Hindlimb muscle (tissue), 1 donor: ENCODE results near the gene CCR7. TPM values are rescaled to one million over a fixed set of nuclear protein-coding genes. Genes with fewer than 3 reads are reported as not detected.
"Not testable (repeated sequence)": the region's sequence is repeated elsewhere in the genome, so short reads cannot be mapped to it uniquely, and the experiment has no call there.

ENCODE experiments used
- DNase-seq: peaks from one replicate; pipeline ENCODE4 v3.0.0-alpha.2; 2013
- polyA plus RNA-seq: library from polyadenylated mRNA; unstranded; fragments of 120-200 nt; gene quantifications from one replicate; pipeline ENCODE4 v1.2.1, GENCODE V29; 2013; ENCODE audit not compliant: insufficient read length

CCR7 gene
- polyA plus RNA-seq, 1 donor = 0.49 TPM

DNA sequence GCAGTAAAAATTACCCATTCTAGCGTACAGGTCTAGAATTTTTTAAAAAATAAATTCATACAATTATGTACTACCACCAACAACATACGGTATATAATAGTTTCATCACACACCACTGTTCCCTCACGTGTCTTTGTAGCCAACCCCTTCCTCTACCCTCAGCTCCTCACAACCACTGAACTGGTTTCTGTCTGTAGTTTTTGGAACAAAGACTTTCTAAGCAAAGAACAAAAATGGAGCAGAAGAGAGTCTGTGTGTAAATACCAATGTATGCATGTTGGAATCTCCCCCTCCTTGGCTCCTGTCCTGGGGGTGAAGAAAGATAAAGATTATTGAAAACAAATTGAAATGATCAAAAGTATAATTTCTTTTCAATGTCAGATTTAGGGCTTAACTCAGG is 31.9 kb upstream of the CCR7 start:
- no peak for DNase-seq

DNA sequence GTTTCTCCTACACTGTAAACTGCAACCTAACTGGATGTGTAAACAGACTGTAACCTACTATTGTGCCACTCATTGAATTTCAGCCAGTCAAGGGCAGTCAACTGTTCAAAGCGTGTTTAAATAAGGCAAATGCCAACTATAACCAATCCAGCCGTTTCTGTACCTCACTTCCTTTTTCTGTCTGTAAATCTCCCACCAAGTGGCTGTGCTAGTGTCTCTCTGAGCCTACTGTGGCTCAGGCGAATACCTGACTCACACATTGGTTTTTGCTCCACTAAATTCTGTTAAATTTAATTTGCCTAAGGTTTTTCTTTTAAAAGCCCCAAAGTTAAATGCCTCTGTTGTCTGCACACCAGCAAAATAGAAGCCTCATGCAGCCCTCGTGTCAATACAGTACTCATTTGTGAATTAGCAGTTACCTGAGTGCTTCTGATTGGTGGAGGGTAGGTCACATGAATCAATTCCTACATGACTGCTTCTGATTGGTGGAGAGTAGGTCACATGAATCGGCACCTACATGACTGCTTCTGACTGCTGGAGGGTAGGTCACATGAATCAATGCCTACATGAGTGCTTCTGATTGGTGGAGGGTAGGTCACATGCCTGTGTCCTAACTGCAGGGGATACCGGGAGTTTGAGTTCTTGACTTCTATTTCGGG is 31.1 kb upstream of the CCR7 start:
- no peak for DNase-seq

DNA sequence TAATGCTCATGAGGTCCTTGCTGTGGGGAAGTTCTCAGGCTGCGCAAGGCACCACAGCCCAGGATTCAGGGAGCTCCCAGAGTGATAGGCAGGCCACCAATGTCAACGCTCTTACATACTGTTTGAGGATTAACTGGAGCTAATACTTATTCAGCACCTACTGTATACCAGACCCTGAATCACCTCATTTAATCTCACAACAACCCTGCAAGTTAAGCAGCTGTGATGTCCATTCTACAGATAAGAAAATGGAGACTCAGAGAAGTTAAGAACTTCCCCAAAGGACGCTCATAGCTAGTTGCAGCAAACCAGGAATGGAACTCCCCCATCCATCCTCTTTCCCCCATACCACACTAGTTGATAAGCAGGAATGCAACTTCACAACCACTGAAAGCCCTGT is 25.5 kb upstream of the CCR7 start:
- DNase-seq = no peak

DNA sequence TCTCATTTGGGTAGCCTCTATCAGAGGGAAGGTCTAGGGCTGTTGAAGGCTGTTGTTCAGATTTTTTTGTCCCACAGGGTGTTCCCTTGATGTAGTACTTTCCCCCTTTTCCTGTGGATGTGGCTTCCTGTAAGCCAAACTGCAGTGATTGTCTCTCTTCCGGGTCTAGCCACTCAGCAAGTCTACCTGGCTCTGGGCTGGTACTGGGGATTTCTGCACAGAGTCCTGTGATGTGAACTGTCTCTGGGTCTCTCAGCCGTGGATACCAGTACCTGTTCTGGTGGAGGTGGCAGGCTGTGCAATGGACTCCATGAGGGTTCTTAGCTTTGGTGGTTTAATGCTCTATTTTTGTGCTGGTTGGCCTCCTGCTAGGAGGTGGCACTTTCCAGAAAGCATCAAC is 23.3 kb upstream of the CCR7 start:
- no peak for DNase-seq

DNA sequence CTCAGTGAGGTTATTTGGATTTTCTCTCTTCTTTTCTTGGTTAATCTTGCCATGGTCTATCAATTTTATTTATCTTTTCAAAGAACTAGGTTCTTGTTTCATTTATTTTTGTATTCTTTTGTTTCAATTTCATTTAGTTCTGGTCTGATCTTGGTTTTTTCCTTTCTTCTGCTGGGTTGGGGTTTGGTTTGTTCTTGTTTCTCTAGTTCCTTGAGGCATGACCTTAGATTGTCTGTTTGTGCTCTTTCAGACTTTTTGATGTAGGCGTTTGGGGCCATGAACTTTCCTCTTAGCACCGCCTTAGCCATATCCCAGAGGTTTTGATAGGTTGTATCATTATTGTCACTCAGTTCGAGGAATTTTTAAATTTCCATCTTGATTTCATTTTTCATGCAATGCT is 21.0 kb upstream of the CCR7 start:
- DNase-seq = not testable (repeated sequence)

DNA sequence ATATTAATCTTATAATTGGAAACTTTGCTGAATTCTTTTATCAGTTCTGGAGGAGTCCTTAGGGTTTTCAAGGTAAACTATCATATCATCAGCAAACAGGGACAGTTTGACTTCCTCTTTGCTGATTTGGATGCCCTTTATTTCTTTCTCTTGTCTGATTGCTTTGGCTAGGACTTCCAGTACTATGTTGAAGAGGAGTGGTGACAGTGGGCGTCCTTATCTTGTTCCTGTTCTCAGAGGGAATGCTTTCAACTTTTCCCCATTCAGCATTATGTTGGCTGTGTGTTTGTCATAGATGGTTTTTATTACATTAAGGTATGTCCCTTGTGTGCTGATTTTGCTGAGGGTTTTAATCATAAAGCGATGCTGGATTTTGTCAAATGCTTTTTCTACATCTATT is 19.7 kb upstream of the CCR7 start:
- DNase-seq = not testable (repeated sequence)

DNA sequence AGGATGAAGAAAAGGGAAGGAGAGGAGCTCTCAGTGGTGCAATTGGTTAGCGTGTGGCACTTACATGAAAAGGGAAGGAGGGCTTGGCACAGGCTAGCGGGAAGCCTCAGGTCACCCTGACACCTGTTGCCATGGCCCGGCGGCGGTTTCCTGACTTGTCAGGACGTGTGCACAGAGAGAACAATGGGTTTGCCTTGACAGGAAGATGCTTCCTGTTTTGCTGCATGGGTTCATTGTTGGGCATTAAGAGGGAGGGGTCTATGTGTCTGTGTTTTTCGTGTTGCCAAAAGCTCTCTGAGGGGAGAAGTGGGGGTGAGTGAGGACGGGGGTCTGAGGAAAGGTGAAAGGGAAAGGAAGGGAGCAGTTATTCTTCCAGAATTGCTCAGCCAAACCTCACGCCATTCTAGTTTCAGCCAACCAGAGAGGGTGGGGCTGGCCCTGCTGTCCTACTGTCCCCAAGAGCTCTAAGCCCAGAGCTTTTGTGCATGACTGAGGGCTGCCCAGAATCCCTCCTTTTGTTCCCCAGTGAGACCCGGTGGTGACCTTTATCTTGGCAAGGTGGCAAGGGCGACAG is 17.1 kb upstream of the CCR7 start:
- no peak for DNase-seq

DNA sequence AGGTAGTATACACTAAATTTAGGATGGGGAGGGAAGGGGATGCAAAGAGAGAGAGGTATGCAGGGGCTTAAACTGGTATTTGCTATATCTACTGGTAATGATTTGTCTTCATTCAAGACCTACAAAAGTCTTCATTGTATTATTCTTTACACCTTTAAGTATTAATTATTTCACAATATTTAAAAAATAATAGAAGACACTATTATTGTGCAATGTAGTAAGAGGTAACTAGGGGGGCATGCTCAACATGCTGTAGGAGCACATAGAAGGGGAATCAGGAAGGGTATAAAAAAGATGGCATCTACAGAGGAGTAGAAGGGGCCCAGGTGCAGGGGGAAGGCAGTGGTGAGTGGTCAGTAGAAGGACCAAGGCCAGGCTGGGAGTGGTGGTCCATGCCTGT is 14.9 kb upstream of the CCR7 start:
- no peak for DNase-seq

DNA sequence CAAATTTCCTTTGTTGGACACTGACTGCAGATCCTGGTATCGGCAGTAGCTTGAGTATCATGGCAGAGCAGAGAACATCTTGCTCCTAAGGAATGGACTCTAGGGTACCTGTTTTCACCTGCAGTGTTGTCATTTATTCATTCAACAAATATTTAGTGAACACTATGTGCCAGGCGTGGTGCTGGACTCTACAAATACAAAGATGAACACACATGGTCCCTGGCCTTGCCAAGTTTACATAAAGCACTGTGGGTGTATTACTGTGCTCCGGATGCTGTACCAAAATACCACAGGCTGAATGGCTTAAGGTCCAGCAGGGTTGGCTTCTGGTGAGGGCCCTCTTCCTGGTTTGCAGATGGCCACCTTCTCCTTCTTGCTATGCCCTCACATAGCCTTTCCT is 14.2 kb upstream of the CCR7 start:
- no peak for DNase-seq

DNA sequence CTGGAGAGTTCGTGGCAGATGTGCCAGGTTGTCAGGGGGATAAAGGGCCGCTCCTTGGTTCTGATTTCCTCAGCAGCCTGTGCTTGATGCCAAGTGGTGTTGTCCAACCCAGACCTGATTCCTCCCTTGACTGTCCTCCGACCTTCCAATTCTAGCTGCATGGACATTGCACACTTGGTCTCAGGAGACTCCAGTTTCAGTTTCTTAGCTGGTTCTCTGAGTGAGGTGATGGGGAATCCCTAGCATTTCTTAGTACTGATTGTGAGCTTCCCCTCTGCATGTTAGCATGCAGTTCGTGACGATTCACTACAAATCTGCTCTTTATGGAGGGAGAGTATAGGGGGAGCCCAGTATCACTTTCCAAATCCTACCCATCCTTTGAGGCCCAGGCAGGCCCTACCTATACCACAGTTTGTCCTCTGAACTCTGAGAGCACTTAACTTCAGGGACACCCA is 12.4 kb upstream of the CCR7 start:
- DNase-seq = no peak

DNA sequence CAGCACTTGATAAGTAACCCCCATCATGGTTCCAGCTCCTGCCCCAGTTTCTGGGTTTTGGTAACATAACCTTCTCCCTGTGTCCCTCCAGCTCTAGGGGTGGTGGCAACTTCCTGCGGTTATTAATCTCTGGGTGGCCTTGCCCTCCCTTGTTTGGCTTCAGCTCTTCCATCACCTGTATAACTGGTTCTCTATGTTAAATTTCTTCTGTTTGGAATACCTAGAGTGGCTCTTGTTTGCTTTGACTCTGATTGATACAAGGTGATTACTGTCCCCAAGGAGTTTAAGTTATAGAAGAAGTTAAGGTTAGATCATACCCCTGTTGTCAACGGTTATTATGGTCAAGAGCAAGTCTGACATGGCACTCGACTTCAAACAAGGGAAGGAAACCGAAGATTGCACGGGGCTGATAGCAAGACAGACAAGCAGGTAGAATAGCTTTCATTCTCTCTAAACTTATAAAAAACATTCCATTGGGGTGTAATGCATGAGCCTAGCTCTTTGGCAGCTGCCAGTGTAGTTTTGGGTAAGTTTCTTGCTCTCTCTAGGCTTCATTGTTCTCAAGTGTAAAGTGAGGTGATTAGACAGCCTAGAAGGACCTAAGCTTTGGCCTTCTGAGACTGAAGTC is 11.0 kb upstream of the CCR7 start:
- no peak for DNase-seq

DNA sequence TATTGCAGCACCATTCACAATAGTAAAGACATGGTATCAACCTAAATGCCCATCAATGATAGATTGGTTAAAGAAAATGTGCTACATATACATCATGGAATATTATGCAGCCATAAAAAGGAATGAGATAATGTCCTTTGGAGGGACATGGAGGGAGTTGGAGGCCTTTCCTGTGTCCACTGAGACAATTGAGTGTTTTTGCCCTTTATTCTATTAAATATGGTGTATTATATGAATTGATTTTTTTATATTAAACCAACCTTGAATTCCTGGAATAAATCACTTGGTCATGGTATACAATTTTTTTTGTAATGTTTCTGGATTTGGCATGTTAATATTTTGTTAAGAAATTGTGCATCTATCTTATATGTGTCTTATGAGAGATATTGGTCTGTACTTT is 9.0 kb upstream of the CCR7 start:
- DNase-seq = no peak

DNA sequence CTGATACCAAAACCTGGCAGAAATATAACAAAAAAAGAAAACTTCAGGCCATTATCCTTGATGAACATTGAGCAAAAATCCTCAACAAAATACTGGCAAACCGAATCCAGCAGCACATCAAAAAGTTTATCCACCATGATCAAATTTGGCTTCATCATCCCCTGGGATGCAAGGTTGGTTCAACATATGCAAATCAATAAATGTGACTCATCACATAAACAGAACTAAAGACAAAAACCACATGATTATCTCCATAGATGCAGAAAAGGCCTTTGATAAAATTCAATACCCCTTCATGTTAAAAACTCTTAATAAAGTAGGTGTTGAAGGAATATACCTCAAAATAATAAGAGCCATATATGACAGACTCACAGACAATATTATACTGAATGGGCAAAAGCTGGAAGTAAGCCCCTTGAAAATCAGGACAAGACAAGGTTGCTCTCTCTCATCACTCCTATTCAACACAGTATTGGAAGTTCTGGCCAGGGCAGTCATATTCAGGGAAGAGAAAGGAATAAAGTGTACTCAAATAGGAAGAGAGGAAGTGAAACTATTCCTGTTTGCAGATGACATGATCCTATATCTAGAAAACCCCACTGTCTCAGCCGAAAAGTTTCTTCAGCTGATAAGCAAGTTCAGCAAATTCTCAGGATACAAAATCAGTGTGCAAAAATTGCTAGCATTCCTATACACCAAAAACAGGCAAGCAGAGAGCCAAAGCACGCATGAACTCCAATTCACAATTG is 7.1 kb upstream of the CCR7 start:
- DNase-seq = not testable (repeated sequence)

DNA sequence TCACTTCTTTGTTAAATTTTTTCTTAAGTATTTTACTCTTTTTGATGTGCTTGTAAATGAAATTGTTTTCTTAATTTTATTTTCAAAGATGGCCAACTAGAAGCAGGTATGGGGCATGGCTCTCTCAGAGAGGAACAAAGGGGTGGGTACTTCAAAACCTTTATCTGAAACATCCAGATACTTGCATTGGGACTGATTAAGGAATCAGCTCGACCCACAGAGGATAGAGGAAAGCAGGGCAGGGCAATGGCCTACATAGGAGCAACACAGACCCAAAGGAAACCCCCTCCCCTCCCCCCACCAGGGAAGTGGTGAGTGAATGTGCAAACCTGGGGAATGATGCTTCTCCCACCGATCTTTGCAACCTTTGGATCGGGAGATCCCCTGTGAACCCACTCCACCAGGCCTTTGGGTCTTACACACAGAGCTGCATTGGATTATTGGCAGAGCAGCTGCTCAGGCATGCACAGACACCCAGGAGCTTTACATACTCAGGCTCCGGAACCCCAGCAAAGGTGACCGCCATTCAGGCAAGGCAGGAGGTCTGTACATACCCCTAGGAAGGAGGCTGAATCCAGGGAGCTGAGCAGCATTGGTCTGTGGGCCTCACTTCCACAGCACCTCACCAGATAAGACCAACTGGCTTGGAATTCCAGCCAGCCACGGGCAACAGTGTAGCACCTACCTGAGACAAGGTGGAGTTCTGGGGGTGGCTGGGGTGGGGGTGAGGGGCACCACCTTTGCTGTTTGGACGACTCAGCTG is 3.0 kb upstream of the CCR7 start:
- DNase-seq = no peak

DNA sequence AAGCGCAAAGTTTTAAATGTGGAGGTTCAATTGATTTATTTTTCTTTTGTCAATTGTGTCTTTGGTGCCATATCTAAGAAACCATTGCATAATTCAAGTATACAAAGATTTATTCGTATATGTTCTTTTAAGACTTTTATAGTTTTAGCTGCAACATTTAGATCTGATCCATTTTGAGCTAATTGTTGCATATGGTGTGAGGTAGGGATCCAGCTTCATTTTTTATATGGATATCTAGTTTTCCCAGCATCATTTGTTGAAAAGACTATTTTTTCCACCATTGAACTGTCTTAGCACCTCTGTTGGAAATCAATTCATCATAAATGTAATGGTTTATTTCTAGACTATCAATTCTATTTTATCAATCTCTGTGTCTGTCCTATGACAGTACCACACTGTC is 2.1 kb upstream of the CCR7 start:
- no peak for DNase-seq

DNA sequence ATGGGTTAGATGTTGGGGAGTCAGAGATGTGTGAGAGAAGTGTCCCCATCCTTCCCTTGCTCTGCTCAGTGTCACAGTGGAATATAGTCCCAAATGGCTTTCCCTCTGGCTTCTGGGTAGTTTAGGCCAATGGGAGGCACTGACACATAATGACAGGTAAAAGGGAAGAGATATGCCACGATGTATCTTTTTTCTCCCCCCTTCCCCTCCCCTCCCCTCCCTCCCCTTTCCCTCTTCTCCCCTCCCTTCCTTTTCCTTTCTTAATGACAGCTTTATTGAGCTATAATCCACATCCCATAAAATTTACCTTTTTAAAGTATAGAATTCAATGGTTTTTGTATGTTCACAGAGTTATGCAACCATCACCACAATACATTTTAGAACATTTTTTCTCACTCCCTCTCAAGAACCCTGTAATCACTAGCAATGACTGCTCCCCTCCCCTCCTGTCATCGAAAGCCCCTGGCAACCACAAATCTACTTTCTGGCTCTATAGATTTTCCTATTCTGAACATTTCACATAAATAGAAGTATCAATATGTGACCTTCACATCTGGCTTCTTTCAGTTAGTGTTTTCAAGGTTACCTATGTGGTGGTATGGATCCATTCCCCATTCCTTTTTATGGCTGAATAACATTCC is 617 bp upstream of the CCR7 start:
- no peak for DNase-seq

DNA sequence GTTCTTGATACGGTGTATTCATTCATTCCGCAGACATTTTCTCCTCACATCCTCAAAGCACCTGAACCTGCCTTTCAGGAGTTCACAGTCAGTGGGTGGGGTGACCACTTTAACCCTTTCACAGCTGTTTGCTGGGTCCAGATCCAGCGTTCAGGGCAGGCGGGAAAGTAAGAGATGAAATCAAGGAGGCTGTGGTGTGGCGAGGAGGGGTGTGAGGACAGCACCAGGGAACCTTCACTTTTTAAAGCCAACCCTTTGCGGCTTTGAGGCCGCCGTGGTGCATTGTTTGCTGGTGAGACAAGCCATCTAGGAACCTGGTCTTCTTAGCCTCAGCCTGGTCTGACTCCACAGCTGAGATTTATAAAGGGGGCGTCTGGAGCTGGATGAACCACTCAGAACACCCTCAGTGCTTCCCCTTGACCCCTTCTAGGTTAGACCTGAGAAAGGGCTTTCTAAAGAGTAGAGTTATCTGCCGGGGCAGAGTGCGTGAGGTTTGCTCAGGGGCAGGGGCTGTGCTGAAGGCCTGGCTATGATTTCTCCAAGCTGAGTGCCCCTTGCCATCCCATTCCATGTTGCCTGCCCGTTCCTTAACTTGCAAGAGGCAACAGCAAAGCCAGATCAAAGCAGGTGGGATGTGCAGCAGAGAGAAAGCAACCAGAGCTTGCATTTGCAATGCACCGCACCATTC is 933 bp downstream of the CCR7 start:
- no peak for DNase-seq

DNA sequence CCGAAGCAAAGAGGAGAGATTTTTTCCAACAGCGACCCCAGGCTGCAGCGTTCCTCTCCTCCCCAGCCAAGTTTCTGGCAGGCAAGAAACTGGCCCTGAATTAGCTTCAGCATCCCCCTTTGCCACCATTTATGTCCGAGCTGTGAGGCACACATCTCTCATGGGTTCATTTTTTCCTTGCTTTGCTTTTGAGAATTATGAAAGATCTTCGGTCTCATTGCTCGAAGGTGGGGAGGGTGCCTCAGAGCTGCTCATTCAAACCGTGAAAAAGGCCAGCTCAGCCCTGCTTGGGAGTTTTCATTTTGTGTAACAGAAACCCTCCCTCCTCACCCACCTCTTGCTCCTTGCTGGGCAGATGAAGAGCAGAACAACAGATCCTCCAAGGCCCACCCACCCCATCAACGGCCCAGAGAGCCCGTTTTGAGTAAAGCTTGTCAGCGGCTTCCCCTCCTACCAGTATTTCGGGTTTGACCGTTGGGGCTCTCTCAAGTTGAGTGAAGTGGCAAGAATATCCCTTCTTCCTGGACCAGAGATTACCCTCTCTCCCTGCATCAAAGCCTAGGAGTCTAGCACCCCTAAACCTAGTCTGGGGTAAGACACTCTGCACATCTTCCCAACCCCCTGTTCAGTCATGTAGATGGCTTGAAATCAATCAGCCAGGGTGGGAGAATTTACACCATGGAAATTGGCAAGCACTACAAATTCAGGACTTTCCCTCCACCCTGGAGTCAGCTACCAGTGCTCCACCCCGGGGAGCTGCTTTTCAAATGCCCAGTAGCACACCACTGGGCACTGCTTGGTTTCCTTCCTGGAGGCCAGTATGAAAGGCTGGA is 1.8 kb downstream of the CCR7 start:
- no peak for DNase-seq

DNA sequence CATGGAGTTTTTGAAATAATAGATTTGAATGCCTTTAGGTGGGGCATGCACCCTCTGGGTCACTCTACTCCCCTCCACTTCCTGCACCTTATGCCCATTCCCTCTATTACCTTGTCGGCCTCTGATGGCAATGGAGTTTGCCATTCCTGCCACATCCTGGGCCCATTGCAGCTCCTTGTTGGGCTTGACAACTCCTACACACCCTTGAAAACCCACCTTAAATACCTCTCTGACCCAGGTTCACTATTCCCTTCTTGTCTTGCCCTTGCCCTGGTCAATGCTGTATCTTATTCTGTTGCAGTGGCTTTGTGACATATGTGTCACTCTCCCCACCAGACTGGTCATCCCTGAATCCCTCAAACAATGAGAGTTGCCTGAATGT is 2.4 kb downstream of the CCR7 start:
- DNase-seq = no peak

DNA sequence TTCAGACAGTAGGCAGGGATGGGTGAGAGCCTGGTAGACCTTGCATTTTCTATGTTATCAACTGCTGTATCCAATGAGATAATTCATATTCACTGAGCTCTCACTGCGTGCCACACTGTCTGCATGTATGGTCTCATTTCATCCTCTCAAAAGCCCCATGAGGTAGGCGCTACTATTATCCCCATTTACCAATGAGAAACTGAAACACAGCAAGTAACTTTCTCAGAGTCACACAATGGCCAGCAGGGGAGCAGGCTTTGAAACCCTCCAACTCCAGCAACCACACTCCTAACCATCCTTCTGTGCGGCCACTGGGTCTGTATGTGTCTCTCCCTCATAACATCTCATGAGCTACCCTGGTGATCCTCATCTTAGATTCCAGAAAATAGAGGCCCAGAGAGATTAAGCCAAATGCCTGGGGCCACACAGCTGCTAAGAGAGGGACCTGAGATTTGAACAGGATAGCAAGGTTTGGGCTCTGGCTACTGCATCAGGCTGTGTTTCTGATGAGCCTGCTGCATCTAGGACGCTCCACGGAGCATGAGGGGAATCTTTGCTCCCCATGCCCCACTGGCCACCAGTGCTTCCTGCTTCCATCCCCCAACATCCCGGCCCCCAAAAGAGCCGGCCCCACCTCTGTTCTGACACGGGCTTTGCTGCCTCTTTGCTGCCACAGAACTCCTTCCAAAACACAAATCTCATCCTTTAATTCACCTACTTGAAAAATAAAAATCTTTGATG is 3.2 kb downstream of the CCR7 start:
- DNase-seq = no peak
